ENCODE data around the gene AKT1. TPM values are rescaled to one million over a fixed set of nuclear protein-coding genes. Genes with fewer than 3 reads are reported as not detected.

AKT1 gene
- total and polyA plus RNA-seq, 2 of the 13 experiments (the other 11 are each of a cell fraction or from before 2014, with no cell fraction given), result 96.2 to 116 TPM

DNA sequence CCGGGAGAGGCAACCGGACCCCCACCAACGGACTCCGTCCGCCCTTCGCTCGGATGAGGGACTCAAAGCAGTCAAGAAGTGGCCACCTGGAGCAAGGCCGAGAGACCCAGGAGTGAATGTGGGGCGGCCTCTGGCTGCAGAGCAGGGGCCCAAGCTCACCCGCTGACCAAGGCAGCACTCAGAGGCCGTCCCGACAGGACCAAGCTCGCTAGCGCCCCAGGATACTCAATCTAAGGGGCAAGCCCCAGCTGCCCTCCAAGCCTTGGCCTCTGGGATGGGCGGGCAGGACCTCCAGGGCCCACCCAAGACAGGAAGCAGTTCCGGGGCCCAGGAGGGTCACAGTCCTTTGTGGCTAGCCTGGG lies 936 bp downstream of the AKT1 start (continued):
- TF ChIP-seq SP4 (CRISPR knock-in tag; IDR thresholded peaks at IDR 0.05) (no peak), IRF2 (CRISPR knock-in tag; IDR thresholded peaks at IDR 0.05) (no peak), ELF3 (CRISPR knock-in tag; IDR thresholded peaks at IDR 0.05) (no peak), FOXJ3 (CRISPR knock-in tag; IDR thresholded peaks at IDR 0.05; ENCODE audit: borderline replicate concordance) (no peak), ZNF589 (CRISPR knock-in tag; conservative IDR thresholded peaks at IDR 0.05) (no peak), ZFY (CRISPR knock-in tag; IDR thresholded peaks at IDR 0.05) (peak; percentile 27), SRSF4 (IDR thresholded peaks at IDR 0.05; ENCODE audit: low read depth, low read length, poor library complexity, severe bottlenecking) (no peak), ZSCAN20 (CRISPR knock-in tag; IDR thresholded peaks at IDR 0.05; ENCODE audit: borderline replicate concordance) (no peak), ZNF333 (CRISPR knock-in tag; IDR thresholded peaks at IDR 0.05; ENCODE audit: borderline replicate concordance) (no peak), ZNF605 (CRISPR knock-in tag; IDR thresholded peaks at IDR 0.05) (no peak), CCAR2 (optimal IDR thresholded peaks at IDR 0.05; ENCODE audit: low read depth, low read length) (no peak), SKI (IDR thresholded peaks at IDR 0.05; ENCODE audit: partially characterized antibody) (no peak)
- TF ChIP-seq, protein P1, sequence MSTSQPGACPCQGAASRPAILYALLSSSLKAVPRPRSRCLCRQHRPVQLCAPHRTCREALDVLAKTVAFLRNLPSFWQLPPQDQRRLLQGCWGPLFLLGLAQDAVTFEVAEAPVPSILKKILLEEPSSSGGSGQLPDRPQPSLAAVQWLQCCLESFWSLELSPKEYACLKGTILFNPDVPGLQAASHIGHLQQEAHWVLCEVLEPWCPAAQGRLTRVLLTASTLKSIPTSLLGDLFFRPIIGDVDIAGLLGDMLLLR (CRISPR knock-in tag; IDR thresholded peaks at IDR 0.05), result no peak
- TF ChIP-seq, protein P2, sequence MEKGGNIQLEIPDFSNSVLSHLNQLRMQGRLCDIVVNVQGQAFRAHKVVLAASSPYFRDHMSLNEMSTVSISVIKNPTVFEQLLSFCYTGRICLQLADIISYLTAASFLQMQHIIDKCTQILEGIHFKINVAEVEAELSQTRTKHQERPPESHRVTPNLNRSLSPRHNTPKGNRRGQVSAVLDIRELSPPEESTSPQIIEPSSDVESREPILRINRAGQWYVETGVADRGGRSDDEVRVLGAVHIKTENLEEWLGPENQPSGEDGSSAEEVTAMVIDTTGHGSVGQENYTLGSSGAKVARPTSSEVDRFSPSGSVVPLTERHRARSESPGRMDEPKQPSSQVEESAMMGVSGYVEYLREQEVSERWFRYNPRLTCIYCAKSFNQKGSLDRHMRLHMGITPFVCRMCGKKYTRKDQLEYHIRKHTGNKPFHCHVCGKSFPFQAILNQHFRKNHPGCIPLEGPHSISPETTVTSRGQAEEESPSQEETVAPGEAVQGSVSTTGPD (CRISPR knock-in tag; IDR thresholded peaks at IDR 0.05), result no peak
- TF ChIP-seq, protein P3, sequence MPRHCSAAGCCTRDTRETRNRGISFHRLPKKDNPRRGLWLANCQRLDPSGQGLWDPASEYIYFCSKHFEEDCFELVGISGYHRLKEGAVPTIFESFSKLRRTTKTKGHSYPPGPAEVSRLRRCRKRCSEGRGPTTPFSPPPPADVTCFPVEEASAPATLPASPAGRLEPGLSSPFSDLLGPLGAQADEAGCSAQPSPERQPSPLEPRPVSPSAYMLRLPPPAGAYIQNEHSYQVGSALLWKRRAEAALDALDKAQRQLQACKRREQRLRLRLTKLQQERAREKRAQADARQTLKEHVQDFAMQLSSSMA (CRISPR knock-in tag; IDR thresholded peaks at IDR 0.05), result no peak
- TF ChIP-seq, protein P4, sequence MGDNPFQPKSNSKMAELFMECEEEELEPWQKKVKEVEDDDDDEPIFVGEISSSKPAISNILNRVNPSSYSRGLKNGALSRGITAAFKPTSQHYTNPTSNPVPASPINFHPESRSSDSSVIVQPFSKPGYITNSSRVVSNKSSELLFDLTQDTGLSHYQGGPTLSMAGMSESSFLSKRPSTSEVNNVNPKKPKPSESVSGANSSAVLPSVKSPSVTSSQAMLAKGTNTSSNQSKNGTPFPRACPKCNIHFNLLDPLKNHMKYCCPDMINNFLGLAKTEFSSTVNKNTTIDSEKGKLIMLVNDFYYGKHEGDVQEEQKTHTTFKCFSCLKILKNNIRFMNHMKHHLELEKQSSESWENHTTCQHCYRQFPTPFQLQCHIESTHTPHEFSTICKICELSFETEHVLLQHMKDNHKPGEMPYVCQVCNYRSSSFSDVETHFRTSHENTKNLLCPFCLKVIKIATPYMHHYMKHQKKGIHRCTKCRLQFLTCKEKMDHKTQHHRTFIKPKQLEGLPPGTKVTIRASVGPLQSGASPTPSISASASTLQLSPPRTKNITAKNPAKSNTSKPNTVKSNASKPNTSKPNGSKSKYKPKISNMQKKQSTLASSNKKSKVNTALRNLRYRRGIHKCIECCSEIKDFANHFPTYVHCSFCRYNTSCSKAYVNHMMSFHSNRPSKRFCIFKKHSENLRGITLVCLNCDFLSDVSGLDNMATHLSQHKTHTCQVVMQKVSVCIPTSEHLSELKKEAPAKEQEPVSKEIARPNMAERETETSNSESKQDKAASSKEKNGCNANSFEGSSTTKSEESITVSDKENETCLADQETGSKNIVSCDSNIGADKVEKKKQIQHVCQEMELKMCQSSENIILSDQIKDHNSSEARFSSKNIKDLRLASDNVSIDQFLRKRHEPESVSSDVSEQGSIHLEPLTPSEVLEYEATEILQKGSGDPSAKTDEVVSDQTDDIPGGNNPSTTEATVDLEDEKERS (CRISPR knock-in tag; IDR thresholded peaks at IDR 0.05), result no peak
- TF ChIP-seq, protein P5, sequence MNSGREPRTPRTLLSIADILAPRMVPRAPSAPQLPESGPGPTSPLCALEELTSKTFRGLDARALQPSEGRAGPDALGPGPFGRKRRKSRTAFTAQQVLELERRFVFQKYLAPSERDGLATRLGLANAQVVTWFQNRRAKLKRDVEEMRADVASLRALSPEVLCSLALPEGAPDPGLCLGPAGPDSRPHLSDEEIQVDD (CRISPR knock-in tag; IDR thresholded peaks at IDR 0.05; ENCODE audit: borderline replicate concordance), result no peak
- TF ChIP-seq, protein P6, sequence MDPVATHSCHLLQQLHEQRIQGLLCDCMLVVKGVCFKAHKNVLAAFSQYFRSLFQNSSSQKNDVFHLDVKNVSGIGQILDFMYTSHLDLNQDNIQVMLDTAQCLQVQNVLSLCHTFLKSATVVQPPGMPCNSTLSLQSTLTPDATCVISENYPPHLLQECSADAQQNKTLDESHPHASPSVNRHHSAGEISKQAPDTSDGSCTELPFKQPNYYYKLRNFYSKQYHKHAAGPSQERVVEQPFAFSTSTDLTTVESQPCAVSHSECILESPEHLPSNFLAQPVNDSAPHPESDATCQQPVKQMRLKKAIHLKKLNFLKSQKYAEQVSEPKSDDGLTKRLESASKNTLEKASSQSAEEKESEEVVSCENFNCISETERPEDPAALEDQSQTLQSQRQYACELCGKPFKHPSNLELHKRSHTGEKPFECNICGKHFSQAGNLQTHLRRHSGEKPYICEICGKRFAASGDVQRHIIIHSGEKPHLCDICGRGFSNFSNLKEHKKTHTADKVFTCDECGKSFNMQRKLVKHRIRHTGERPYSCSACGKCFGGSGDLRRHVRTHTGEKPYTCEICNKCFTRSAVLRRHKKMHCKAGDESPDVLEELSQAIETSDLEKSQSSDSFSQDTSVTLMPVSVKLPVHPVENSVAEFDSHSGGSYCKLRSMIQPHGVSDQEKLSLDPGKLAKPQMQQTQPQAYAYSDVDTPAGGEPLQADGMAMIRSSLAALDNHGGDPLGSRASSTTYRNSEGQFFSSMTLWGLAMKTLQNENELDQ (CRISPR knock-in tag; IDR thresholded peaks at IDR 0.05; ENCODE audit: borderline replicate concordance), result no peak
- TF ChIP-seq, protein P7, sequence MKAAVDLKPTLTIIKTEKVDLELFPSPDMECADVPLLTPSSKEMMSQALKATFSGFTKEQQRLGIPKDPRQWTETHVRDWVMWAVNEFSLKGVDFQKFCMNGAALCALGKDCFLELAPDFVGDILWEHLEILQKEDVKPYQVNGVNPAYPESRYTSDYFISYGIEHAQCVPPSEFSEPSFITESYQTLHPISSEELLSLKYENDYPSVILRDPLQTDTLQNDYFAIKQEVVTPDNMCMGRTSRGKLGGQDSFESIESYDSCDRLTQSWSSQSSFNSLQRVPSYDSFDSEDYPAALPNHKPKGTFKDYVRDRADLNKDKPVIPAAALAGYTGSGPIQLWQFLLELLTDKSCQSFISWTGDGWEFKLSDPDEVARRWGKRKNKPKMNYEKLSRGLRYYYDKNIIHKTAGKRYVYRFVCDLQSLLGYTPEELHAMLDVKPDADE (CRISPR knock-in tag; IDR thresholded peaks at IDR 0.05), result no peak
